NCI-H2081 treated with DMSO at 0.1 percent for 48 hours (cell line): ENCODE measurements around the gene DLG2.
"Not testable (repeated sequence)": the region's sequence is repeated elsewhere in the genome, so short reads cannot be mapped to it uniquely, and the experiment has no call there.

Source experiments
- DNase-seq: peaks from one replicate; lab custom pipeline; 2025; lab: John Stamatoyannopoulos, UW

DLG2 gene

GRCh38 chr11:85627332-85627997, at the start of gene DLG2:
Gene DLG2, minus strand, starts transcription at chr11:85627344.
- no peak for DNase-seq

- no peak for DNase-seq
Measured at GRCh38 chr11:85673393-85673792, 46.2 kb upstream of the DLG2 start.

GRCh38 chr11:85672105-85672902, 45.2 kb upstream of the DLG2 start:
- DNase-seq = no peak

DNA sequence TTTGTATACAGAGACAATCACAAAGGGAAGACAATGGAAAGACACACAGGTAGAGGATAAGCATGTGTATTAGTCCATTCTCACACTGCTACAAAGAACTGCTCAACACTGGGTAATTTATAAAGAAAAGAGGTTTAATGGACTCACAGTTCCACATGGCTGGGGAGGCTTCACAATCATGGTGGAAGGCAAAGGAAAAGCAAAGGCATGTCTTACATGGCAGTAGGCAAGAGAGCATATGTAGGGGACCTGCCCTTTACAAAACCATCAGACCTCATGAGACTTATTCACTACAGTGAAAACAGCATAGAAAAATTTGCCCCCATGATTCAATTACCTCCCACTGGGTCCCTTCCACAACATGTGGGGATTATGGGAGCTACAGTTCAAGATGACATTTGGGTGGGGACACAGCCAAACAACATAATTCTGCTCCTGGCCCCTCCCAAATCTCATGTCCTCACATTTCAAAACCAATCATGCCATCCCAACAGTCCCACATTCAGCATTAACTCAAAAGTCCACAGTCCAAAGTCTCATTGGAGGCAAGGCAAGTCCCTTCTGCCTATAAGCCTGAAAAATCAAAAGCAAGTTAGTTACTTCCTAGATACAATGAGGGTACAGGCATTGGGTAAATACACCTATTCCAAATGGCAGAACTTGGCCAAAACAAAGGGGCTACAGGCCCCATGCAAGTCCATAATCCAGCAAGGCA, 44.0 kb upstream of the DLG2 start:
- not testable (repeated sequence) for DNase-seq

DNA sequence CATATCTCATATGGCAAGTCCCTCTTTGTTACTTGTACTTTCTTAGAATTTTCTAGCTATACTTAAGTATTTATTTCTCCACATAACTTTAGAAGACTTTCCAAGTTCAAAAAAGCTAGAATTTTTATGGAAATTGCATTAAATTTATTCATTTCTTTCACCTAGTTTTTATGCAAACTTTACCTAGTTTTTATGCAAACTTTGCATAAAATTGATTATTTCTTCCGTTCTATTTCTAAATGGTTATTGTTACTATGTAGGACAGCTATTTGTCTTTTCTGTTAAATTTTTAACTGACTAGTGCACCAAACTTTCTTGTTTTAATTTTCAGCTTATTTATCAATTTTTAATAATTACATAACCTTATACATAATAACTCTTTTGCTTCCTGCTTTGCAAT, 41.0 kb upstream of the DLG2 start:
- no peak for DNase-seq

- no peak for DNase-seq
Measured at GRCh38 chr11:85666687-85667086, 39.5 kb upstream of the DLG2 start.

DNA sequence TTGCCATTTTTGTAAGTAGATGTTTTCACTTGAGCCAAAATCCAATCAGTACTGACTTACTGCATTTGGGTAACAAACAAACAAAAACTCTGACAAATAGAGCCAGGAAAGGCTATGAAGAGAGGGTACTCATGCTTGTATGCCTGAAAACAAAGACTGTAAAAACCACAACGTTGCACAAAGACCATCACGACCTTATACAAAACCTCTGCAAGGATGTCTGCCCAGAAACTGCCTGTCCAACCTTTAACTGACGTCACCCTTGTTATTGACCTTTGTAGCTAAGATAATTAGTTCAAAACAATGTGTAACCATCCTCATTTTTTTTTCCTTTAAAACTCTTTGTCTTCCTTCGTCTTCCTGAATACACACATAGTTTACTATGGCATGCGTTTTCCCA, 38.6 kb upstream of the DLG2 start:
- no peak for DNase-seq

- peak; percentile 77 for DNase-seq
Measured at GRCh38 chr11:85664615-85665481, 37.7 kb upstream of the DLG2 start, which contains the start of gene CREBZF. Gene CREBZF, minus strand, starts transcription at chr11:85665129. Its CDS starts 254 bp downstream, at chr11:85664875.

- DNase-seq = no peak
Measured at GRCh38 chr11:85663753-85664614, 36.8 kb upstream of the DLG2 start.

DNA sequence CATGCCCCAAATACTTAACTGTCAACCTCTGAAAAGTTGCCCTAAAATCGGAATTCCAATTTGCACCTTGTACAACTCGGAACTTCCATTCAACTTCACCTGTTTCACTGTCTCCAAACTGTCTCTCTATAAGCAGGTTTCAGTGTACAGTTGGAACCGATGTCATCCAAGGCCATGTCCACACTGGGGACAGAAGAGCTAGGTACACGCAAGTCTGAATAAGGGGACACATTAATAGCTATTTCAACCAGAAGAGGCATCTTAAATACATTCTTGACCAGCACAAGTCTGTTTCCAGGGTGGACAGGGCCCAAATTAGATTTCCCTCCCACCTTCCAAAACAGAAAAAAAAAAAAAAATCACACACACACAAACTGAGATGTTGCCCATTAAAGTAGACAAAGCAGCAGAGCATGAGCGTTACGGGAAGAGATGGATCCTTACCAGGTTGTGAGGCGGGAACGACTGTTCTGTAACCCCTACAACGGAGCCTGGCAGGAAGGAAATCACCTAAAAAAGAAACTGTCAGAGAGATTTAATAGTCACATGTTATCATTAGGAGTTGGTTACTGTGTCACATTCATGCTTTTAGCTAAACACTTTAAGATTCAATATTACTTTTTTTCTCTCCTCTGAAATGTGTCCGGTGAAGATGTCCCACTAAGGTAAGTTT, 36.1 kb upstream of the DLG2 start:
- no peak for DNase-seq

DNA sequence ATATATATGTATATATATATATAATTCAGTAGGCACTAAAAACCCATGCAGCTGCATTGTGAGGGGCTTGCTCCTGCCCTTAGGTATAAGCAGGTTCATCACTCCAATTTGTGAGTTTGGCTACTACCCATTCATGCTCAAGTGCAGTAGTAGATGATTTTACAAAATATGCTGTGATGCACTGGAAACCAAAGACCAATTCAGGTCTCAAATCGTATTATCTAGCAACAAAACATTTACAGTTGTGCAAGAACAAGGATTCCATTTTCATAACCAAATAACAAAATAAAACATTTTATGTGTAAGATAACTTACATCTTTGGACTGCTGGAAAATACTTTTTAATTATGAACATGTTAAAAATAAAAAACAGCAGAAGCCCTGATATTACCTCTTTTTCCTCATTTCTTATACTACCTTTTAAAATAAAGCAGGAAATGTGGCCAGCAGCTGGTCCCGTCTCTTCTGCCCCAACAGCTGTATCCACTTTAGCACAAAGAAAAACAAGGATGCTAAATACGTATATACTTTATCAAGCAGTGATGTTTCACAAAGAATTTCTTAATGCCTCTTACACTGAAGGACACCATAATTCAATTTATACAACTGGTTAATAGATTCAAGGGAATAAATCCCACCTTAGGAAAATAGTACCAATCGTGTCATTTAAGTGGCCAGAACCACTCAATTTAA, 35.0 kb upstream of the DLG2 start:
- no peak for DNase-seq

- no peak for DNase-seq
Measured at GRCh38 chr11:85658180-85658579, 31.0 kb upstream of the DLG2 start.

GRCh38 chr11:85656777-85657176, 29.6 kb upstream of the DLG2 start:
- DNase-seq = no peak

DNA sequence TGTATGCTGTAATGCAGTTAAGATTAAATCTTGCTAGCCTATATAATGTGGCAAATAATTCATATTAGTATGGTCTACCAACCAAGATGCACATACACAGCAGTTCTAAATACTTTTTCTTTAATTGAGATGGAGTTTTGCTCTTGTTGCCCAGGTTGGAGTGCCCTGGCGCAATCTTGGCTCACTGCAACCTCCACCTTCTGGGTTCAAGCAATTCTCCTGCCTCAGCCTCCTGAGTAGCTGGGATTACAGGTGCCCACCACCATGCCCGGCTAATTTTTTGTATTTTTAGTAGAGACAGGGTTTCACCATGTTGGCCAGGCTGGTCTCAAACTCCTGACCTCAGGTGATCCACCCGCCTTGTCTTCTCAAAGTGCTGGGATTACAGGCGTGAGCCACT, 27.2 kb upstream of the DLG2 start:
- not testable (repeated sequence) for DNase-seq

GRCh38 chr11:85652786-85653447, 25.8 kb upstream of the DLG2 start:
- no peak for DNase-seq

DNA sequence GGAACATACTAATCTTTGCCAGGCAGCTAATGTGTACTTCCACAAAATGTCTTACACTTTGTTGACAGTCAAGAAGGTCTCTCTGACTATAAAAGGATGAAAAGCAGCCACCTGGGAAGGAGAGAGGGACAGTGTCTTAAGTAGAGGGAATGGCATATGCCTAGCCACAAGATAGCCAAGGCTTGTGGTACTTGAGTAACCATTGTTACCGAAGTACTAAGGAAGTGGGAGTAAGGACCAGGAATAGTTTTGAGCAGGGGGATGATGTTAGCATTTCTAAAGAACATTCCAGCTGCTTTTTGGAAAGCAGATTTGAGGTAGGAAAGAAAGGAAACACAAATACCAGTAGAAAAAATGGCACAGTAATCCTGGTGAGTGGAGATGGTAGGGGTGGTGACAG, 24.0 kb upstream of the DLG2 start:
- no peak for DNase-seq

GRCh38 chr11:85647604-85648299, 20.6 kb upstream of the DLG2 start, which contains the start of gene TMEM126A:
Gene TMEM126A, plus strand, starts transcription at chr11:85647967. Its CDS starts 2,289 bp downstream, at chr11:85650256.
- DNase-seq = peak; percentile 53

DNA sequence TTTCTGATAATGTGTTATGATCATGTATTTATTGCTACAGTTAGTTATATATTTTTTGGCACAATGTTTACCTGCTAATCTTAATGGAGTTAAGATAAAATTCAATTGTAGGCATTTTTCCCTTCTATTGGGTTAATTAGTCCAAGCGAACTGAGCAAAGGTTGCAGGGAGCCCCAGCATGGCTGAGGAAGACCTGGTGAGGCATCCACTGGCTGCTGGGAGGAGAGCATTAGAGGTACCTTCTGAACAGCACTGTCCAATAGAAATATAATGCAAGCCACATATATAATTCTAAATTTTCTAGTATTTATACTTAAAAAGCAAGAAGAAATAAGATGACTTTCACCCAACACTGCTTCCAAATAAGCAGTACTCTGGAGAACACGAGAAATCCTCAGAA, 19.9 kb upstream of the DLG2 start:
- no peak for DNase-seq
